Measurements from ENCODE around the gene CDH6.

CDH6 gene

GRCh38 chr5:31375999-31376720, 182.7 kb downstream of the CDH6 start:
- Histone ChIP-seq H3K27me3 (ENCODE audit: insufficient read depth, low read depth) (no peaks in the 10 kb centered on the region), H3K9ac (no peak overlapping the region), H3K79me2 (ENCODE audit: insufficient read depth, low read depth) (no peaks in the 10 kb centered on the region), H3K27ac (no peak overlapping the region), H4K20me1 (ENCODE audit: insufficient read depth) (no peaks in the 10 kb centered on the region), H2AFZ (ENCODE audit: low read depth) (no peak overlapping the region), H3K4me3 (IDR thresholded peaks at IDR 0.05; ENCODE audit: insufficient read depth, low read depth, low read length) (no peak overlapping the region), H3K4me1 (ENCODE audit: low read depth, poor library complexity, severe bottlenecking) (no peaks in the 10 kb centered on the region), H3K4me2 (no peak overlapping the region), H3K36me3 (ENCODE audit: insufficient read depth) (no peaks in the 10 kb centered on the region)
- TF ChIP-seq, protein P1, sequence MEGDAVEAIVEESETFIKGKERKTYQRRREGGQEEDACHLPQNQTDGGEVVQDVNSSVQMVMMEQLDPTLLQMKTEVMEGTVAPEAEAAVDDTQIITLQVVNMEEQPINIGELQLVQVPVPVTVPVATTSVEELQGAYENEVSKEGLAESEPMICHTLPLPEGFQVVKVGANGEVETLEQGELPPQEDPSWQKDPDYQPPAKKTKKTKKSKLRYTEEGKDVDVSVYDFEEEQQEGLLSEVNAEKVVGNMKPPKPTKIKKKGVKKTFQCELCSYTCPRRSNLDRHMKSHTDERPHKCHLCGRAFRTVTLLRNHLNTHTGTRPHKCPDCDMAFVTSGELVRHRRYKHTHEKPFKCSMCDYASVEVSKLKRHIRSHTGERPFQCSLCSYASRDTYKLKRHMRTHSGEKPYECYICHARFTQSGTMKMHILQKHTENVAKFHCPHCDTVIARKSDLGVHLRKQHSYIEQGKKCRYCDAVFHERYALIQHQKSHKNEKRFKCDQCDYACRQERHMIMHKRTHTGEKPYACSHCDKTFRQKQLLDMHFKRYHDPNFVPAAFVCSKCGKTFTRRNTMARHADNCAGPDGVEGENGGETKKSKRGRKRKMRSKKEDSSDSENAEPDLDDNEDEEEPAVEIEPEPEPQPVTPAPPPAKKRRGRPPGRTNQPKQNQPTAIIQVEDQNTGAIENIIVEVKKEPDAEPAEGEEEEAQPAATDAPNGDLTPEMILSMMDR (conservative IDR thresholded peaks at IDR 0.05; ENCODE audit: low read depth, low read length), result no peak

GRCh38 chr5:31377274-31377946, 183.9 kb downstream of the CDH6 start:
- Histone ChIP-seq H3K4me1 (ENCODE audit: low read depth, poor library complexity, severe bottlenecking) (no peaks in the 10 kb centered on the region), H4K20me1 (ENCODE audit: insufficient read depth) (no peaks in the 10 kb centered on the region), H3K79me2 (ENCODE audit: insufficient read depth, low read depth) (no peaks in the 10 kb centered on the region), H3K4me3 (IDR thresholded peaks at IDR 0.05; ENCODE audit: insufficient read depth, low read depth, low read length) (no peak overlapping the region), H3K4me2 (no peak overlapping the region), H3K27ac (no peak overlapping the region), H3K9ac (no peak overlapping the region), H2AFZ (ENCODE audit: low read depth) (no peak overlapping the region), H3K27me3 (ENCODE audit: insufficient read depth, low read depth) (no peaks in the 10 kb centered on the region), H3K36me3 (ENCODE audit: insufficient read depth) (no peaks in the 10 kb centered on the region)
- TF ChIP-seq, protein P1 (conservative IDR thresholded peaks at IDR 0.05; ENCODE audit: low read depth, low read length), result no peak

GRCh38 chr5:31378136-31378535, 184.7 kb downstream of the CDH6 start:
- H4K20me1 ChIP-seq (ENCODE audit: insufficient read depth), result no peaks in the 10 kb centered on the region
- TF ChIP-seq, protein P1 (conservative IDR thresholded peaks at IDR 0.05; ENCODE audit: low read depth, low read length), result no peak
- H3K27me3 ChIP-seq (ENCODE audit: insufficient read depth, low read depth), result no peaks in the 10 kb centered on the region
- no peak overlapping the region for H3K27ac ChIP-seq
- H3K79me2 ChIP-seq (ENCODE audit: insufficient read depth, low read depth), result no peaks in the 10 kb centered on the region
- H3K36me3 ChIP-seq (ENCODE audit: insufficient read depth), result no peaks in the 10 kb centered on the region
- no peak overlapping the region for H3K4me2 ChIP-seq
- H3K4me3 ChIP-seq (IDR thresholded peaks at IDR 0.05; ENCODE audit: insufficient read depth, low read depth, low read length), result no peak overlapping the region
- H3K4me1 ChIP-seq (ENCODE audit: low read depth, poor library complexity, severe bottlenecking), result no peaks in the 10 kb centered on the region
- no peak overlapping the region for H2AFZ ChIP-seq (ENCODE audit: low read depth)
- H3K9ac ChIP-seq, result no peak overlapping the region
